SK-N-SH (cell line): Measurements from ENCODE around the gene AIF1L. TPM values are rescaled to one million over a fixed set of nuclear protein-coding genes. Genes with fewer than 3 reads are reported as not detected.

Source experiments
- CTCF ChIA-PET: fragments of 300-600, 350-600 bp; formaldehyde crosslinking; extraction: SDS; loops from one replicate; lab custom pipeline; 2021; lab: Yijun Ruan, JAX
- POLR2A ChIA-PET: fragments of 350-600 bp; sonication (Branson Sonifier 250); formaldehyde crosslinking; extraction: SDS; loops from one replicate; lab custom pipeline; 2020; ENCODE audit warnings: antibody characterized with exemption, inconsistent platforms; lab: Yijun Ruan, JAX
- DNase-seq: peaks from one replicate; pipeline ENCODE4 v3.0.0; 2012
- H2AFZ ChIP-seq: fragments of 200-600 bp; sonication (generic); 2 replicates; pipeline ENCODE4 v1.8.1; 2016; ENCODE audit warnings: antibody characterized with exemption, mild to moderate bottlenecking, low read depth
- H3F3A ChIP-seq: fragments of 200-600 bp; sonication (generic); replicated peaks from 2 replicates; pipeline ENCODE3; 2016; ENCODE audit warnings: antibody characterized with exemption, mild to moderate bottlenecking; ENCODE audit not compliant: insufficient read depth
- H3K27ac ChIP-seq, 2 experiments: fragments of 200-500 bp in 1 of 2; fragments of 200-600 bp in 1 of 2; sonication (Bioruptor generic) in 1 of 2; sonication (generic), shearing (Covaris generic) in 1 of 2; 2 replicates each; pipeline versions ENCODE4 v1.5.1 to v1.6.1; 2014 to 2016; ENCODE audit warnings: low read depth in 2 of 2, inconsistent platforms in 1 of 2, low read length in 1 of 2, mild to moderate bottlenecking in 1 of 2, mixed read lengths in 1 of 2
- H3K27me3 ChIP-seq: fragments of 200-600 bp; sonication (generic), shearing (Covaris generic); 2 replicates; pipeline ENCODE4 v1.6.1; 2016; ENCODE audit warnings: mixed run types; ENCODE audit not compliant: insufficient read depth
- H3K36me3 ChIP-seq, 2 experiments: fragments of 200-500 bp in 1 of 2; fragments of 200-600 bp in 1 of 2; sonication (Bioruptor generic) in 1 of 2; sonication (generic) in 1 of 2; replicated peaks in 1 of 2; 2 replicates each; pipeline versions ENCODE3 to v1.5.1; 2014 to 2016; ENCODE audit warnings: low read length in 1 of 2, mild to moderate bottlenecking in 1 of 2; ENCODE audit not compliant: insufficient read depth in 2 of 2, control insufficient read depth in 1 of 2
- H3K4me1 ChIP-seq, 2 experiments: fragments of 200-500 bp in 1 of 2; fragments of 200-600 bp in 1 of 2; sonication (Bioruptor generic) in 1 of 2; sonication (generic), shearing (Covaris generic) in 1 of 2; 2 replicates each; pipeline versions ENCODE4 v1.5.1 to v1.6.1; 2014 to 2016; ENCODE audit warnings: low read depth in 1 of 2, low read length in 1 of 2, mixed run types in 1 of 2; ENCODE audit not compliant: insufficient read depth in 2 of 2, control insufficient read depth in 1 of 2
- H3K4me2 ChIP-seq: fragments of 200-600 bp; sonication (generic), shearing (Covaris generic); 2 replicates; pipeline ENCODE4 v1.6.1; 2017; ENCODE audit warnings: mixed run types
- H3K4me3 ChIP-seq, 2 experiments: fragments of 200-500 bp in 1 of 2; fragments of 200-600 bp in 1 of 2; sonication (Bioruptor generic) in 1 of 2; sonication (generic), shearing (Covaris generic) in 1 of 2; 2 replicates each; pipeline versions ENCODE4 v1.5.1 to v1.8.1; 2014 to 2016; ENCODE audit warnings: low read depth in 2 of 2, inconsistent platforms in 1 of 2, low read length in 1 of 2, mild to moderate bottlenecking in 1 of 2, mixed read lengths in 1 of 2, moderate library complexity in 1 of 2
- H3K79me2 ChIP-seq: fragments of 200-600 bp; sonication (generic); 2 replicates; pipeline ENCODE4 v1.8.1; 2017; ENCODE audit warnings: mild to moderate bottlenecking; ENCODE audit not compliant: insufficient read depth
- H3K9ac ChIP-seq: fragments of 200-600 bp; sonication (generic); 2 replicates; pipeline ENCODE4 v1.6.1; 2017; ENCODE audit warnings: mixed run types
- H3K9me2 ChIP-seq: fragments of 200-600 bp; sonication (generic); 2 replicates; pipeline ENCODE4 v1.6.1; 2017; ENCODE audit warnings: mixed run types
- H3K9me3 ChIP-seq: fragments of 200-600 bp; sonication (generic); 2 replicates; pipeline ENCODE4 v1.6.1; 2017; ENCODE audit warnings: mixed run types, mild to moderate bottlenecking, moderate library complexity
- H4K20me1 ChIP-seq: fragments of 200-600 bp; sonication (generic); 2 replicates; pipeline ENCODE4 v1.6.1; 2017; ENCODE audit warnings: mild to moderate bottlenecking, mixed run types; ENCODE audit not compliant: insufficient read depth
- CHD2 ChIP-seq: fragments of 150-350 bp; IDR thresholded peaks from 2 replicates; pipeline ENCODE4 v1.6.1; 2018; ENCODE audit warnings: low read length; ENCODE audit not compliant: partially characterized antibody
- ELF1 ChIP-seq: IDR thresholded peaks from 2 replicates; pipeline ENCODE4 v1.4.0; 2012
- EP300 ChIP-seq, 2 experiments: IDR thresholded peaks; 2 replicates each; pipeline versions ENCODE4 v1.4.0 to v1.6.1; 2012; ENCODE audit warnings: borderline replicate concordance in 1 of 2, low read depth in 1 of 2, low read length in 1 of 2
- FOXJ3 ChIP-seq: sonication (generic); formaldehyde crosslinking; IDR thresholded peaks from 2 replicates; pipeline ENCODE4 v1.5.1; 2020; ENCODE audit warnings: mild to moderate bottlenecking, missing genetic modification reagents
- GATA2 ChIP-seq: sonication (generic); formaldehyde crosslinking; IDR thresholded peaks from 2 replicates; pipeline ENCODE4 v1.5.0; 2020; ENCODE audit warnings: mild to moderate bottlenecking, missing genetic modification reagents
- MXI1 ChIP-seq: IDR thresholded peaks from 2 replicates; pipeline ENCODE4 v1.6.1; 2012; ENCODE audit warnings: mild to moderate bottlenecking, low read depth, low read length, improper control_type of control experiment
- NFIC ChIP-seq: IDR thresholded peaks from 2 replicates; pipeline ENCODE4 v1.4.0; 2012; ENCODE audit warnings: borderline replicate concordance
- NRF1 ChIP-seq: IDR thresholded peaks from 2 replicates; pipeline ENCODE4 v1.6.1; 2012; ENCODE audit warnings: low read depth, mild to moderate bottlenecking, low read length
- POLR2AphosphoS5 ChIP-seq: IDR thresholded peaks from 2 replicates; pipeline ENCODE4 v1.6.1; 2012; ENCODE audit warnings: low read depth, low read length
- SIN3A ChIP-seq: IDR thresholded peaks from 2 replicates; pipeline ENCODE4 v1.6.1; 2012; ENCODE audit warnings: low read depth, mild to moderate bottlenecking, low read length, moderate library complexity, borderline replicate concordance
- SMC3 ChIP-seq: IDR thresholded peaks from 2 replicates; pipeline ENCODE4 v1.6.1; 2012; ENCODE audit warnings: low read depth, low read length, improper control_type of control experiment
- TAF1 ChIP-seq: IDR thresholded peaks from 2 replicates; pipeline ENCODE4 v1.6.1; 2012; ENCODE audit warnings: low read depth, mild to moderate bottlenecking, low read length, moderate library complexity, borderline replicate concordance
- TEAD4 ChIP-seq: IDR thresholded peaks from 2 replicates; pipeline ENCODE4 v1.4.0; 2012; ENCODE audit warnings: mild to moderate bottlenecking, borderline replicate concordance; ENCODE audit not compliant: insufficient read depth
- USF1 ChIP-seq: IDR thresholded peaks from 2 replicates; pipeline ENCODE4 v1.4.0; 2012; ENCODE audit warnings: low read depth, borderline replicate concordance
- USF2 ChIP-seq: fragments of 150-350 bp; IDR thresholded peaks from 2 replicates; pipeline ENCODE4 v1.6.1; 2017; ENCODE audit warnings: antibody characterized with exemption, low read length, low read depth, borderline replicate concordance
- YY1 ChIP-seq: IDR thresholded peaks from 2 replicates; pipeline ENCODE4 v1.4.0; 2012; ENCODE audit warnings: low read depth, mild to moderate bottlenecking
- WGBS: methylation state at CpG from one replicate; pipeline ENCODE4 v1.1.6; 2017; ENCODE audit warnings: low lambda C conversion rate; 5-methylcytosine and 5-hydroxymethylcytosine counted together
- polyA plus RNA-seq, 3 experiments: library from polyadenylated mRNA; depleted of rRNA; stranded (reverse); fragments of >200 nt; gene quantifications; 2 replicates each; pipeline ENCODE4 v1.2.3, GENCODE V29; 2012
- TF ChIP-seq, protein P1 (sequence below): fragments of 150-350 bp; IDR thresholded peaks from 2 replicates; pipeline ENCODE4 v1.6.1; 2016; ENCODE audit warnings: mild to moderate bottlenecking, low read depth, low read length

Gene AIF1L
- polyA plus RNA-seq, 1 of the 3 experiments (the other 2 are of a cell fraction): 0.26 TPM

DNA sequence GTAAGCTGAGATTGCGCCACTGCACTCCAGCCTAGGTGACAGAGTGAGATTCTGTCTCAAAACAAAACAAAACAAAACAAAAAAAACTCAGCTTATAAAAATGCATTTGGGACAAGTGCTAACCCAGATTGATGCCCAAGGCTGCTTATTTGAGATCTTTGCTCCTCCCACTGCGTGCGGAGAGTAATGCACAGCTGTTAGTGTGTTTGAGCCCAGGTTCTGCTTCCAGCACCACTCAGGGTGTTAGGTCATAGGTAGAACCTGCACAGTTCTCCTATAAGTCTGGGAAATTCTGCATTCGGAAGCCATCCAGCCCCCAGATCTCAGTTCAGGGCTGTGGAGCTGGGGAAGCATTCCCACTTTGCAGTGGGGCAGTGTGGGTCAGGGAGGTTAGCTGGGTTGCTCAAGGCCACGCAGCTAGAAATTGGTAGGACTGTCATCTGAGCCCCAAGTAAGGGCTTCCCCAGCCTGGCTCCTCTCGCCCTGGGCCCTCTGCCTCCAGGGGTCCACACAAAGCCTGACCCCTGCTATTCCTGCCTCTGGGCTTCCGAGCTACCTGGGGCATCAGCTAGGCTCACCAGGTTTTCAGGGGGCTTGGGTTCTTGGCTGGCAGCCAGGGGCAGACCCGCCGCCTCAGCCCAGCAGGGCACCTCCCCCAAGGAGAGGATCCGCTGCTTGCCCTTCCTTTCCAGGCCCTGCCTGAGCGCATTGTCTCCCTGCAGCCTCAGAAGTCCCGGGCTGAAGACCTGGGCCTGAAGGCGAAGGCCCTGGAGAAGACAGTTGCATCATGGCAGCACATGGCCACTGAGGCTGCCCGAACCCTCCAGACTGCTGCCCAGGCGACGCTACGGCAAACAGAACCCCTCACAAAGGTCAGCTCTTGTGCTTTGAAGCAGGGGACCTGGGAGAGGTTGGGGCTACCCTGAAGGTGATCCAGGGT is 17.6 kb upstream of the AIF1L start:
- Histone ChIP-seq H3K9me2 (no peaks in the 10 kb centered on the region), H3K4me3 (no peak overlapping the region), H3K79me2 (no peaks in the 10 kb centered on the region), H3F3A (no peaks in the 10 kb centered on the region), H3K9ac (no peak overlapping the region), H4K20me1 (no peaks in the 10 kb centered on the region), H2AFZ (no peak overlapping the region), H3K36me3 (no peaks in the 10 kb centered on the region), H3K4me1 (no peaks in the 10 kb centered on the region), H3K9me3 (no peaks in the 10 kb centered on the region), H3K27ac (no peak overlapping the region), H3K27me3 (peaks cover 6% of the 10 kb centered on the region; the same call in 1 of the 2 replicates), H3K4me2 (no peak overlapping the region)
- 86% methylated on average over 10 of the region's 17 CpGs for WGBS
- CTCF ChIA-PET: interaction anchor here (0.7 to 2.7 kb wide), 5 partner anchors 13 to 32 kb away, joined by 3 to 11 read pairs (median 3); no protein-coding TSS in a partner anchor
- DNase-seq: no peak
- TF ChIP-seq TEAD4: no peak
- no peak for TF ChIP-seq SMC3
- no peak for TF ChIP-seq NFIC
- no peak for TF ChIP-seq MXI1
- no peak for TF ChIP-seq ELF1
- no peak for TF ChIP-seq TAF1
- TF ChIP-seq YY1: no peak
- POLR2A ChIA-PET: no interaction called here

- Histone ChIP-seq H2AFZ (no peak overlapping the region), H3K36me3 (no peaks in the 10 kb centered on the region), H3K9ac (no peak overlapping the region), H3K4me1 (no peaks in the 10 kb centered on the region), H3K79me2 (no peaks in the 10 kb centered on the region), H4K20me1 (no peaks in the 10 kb centered on the region), H3K4me2 (no peak overlapping the region), H3K4me3 (no peak overlapping the region), H3K9me3 (no peaks in the 10 kb centered on the region), H3F3A (no peaks in the 10 kb centered on the region), H3K27ac (no peak overlapping the region), H3K27me3 (peaks cover 14% of the 10 kb centered on the region; the same call in 1 of the 2 replicates), H3K9me2 (no peaks in the 10 kb centered on the region)
- POLR2A ChIA-PET: no interaction called here
- no peak for DNase-seq
- 43% methylated on average over 5 of the region's 9 CpGs for WGBS
- CTCF ChIA-PET: interaction anchor here (2.7 kb wide), 1 partner anchor 23 kb away, joined by 11 read pairs; no protein-coding TSS in a partner anchor
- TF ChIP-seq POLR2AphosphoS5: no peak
- TF ChIP-seq FOXJ3: no peak
- no peak for TF ChIP-seq ELF1
- TF ChIP-seq EP300 (IDR thresholded peaks at IDR 0.05; ENCODE audit: borderline replicate concordance in 1 of 2, low read depth in 1 of 2, low read length in 1 of 2): no peak
- no peak for TF ChIP-seq NRF1
Measured at GRCh38 chr9:131080589-131080988, 15.7 kb upstream of the AIF1L start.

DNA sequence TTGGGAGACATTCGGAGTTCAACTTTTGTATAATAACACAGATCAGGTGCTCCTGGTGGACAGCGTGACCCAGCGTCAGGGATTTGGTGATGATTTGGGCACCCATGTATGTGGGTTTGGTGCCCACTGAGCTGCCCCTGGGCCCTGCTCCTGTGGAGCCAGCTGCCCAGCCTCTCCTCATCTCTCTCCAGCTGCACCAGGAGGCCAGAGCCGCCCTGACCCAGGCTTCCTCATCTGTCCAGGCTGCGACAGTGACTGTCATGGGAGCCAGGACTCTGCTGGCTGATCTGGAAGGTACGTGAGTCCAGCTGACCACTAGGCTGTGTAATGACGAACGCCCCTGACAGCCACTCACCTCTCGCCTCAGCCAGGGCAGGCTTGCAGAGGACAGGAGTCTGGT is 14.5 kb upstream of the AIF1L start:
- Histone ChIP-seq H2AFZ (no peak overlapping the region), H3F3A (no peaks in the 10 kb centered on the region), H3K4me1 (no peaks in the 10 kb centered on the region), H3K4me3 (no peak overlapping the region), H3K27ac (no peak overlapping the region), H3K36me3 (no peaks in the 10 kb centered on the region), H3K9me2 (no peaks in the 10 kb centered on the region), H3K27me3 (peaks cover 14% of the 10 kb centered on the region; the same call in 1 of the 2 replicates), H3K79me2 (no peaks in the 10 kb centered on the region), H3K9ac (no peak overlapping the region), H3K4me2 (no peak overlapping the region), H4K20me1 (no peaks in the 10 kb centered on the region), H3K9me3 (no peaks in the 10 kb centered on the region)
- CTCF ChIA-PET: interaction anchor here (3.7 kb wide), 1 partner anchor 24 kb away, joined by 15 read pairs; no protein-coding TSS in a partner anchor
- WGBS: 77% methylated on average over 7 of the region's 9 CpGs
- POLR2A ChIA-PET: no interaction called here
- DNase-seq: no peak
- TF ChIP-seq USF1: no peak
- no peak for TF ChIP-seq MXI1
- TF ChIP-seq EP300 (IDR thresholded peaks at IDR 0.05; ENCODE audit: borderline replicate concordance in 1 of 2, low read depth in 1 of 2, low read length in 1 of 2): no peak
- TF ChIP-seq SIN3A: no peak
- TF ChIP-seq USF2: no peak
- TF ChIP-seq, protein P1, sequence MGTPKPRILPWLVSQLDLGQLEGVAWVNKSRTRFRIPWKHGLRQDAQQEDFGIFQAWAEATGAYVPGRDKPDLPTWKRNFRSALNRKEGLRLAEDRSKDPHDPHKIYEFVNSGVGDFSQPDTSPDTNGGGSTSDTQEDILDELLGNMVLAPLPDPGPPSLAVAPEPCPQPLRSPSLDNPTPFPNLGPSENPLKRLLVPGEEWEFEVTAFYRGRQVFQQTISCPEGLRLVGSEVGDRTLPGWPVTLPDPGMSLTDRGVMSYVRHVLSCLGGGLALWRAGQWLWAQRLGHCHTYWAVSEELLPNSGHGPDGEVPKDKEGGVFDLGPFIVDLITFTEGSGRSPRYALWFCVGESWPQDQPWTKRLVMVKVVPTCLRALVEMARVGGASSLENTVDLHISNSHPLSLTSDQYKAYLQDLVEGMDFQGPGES: no peak
- no peak for TF ChIP-seq GATA2 (CRISPR knock-in tag)
- TF ChIP-seq FOXJ3: no peak
- no peak for TF ChIP-seq TEAD4
- TF ChIP-seq CHD2: no peak
- no peak for TF ChIP-seq TAF1
- TF ChIP-seq ELF1: no peak
- no peak for TF ChIP-seq SMC3
